ENCODE results near the gene ATXN2.
"Not testable (repeated sequence)": the region's sequence is repeated elsewhere in the genome, so short reads cannot be mapped to it uniquely, and the experiment has no call there.

Gene ATXN2

GRCh38 chr12:111556676-111557075 lies 42.4 kb downstream of the ATXN2 start:
- Histone ChIP-seq H3K4me2 (ENCODE audit: low read length) (no peak overlapping the region), H3K9ac (no peak overlapping the region), H3K27me3 (ENCODE audit: control insufficient read depth, insufficient read depth, low read length) (no peaks in the 10 kb centered on the region), H3K36me3 (ENCODE audit: control insufficient read depth, insufficient read depth, low read length) (no peaks in the 10 kb centered on the region), H3K4me1 (peaks cover 7% of the 10 kb centered on the region), H3K9me3 (ENCODE audit: control insufficient read depth, low read length) (no peaks in the 10 kb centered on the region), H3K4me3 (ENCODE audit: low read depth, low read length) (no peak overlapping the region), H3K27ac (no peak overlapping the region), H3K79me2 (peaks cover 22% of the 10 kb centered on the region), H2AFZ (no peak overlapping the region)
- TF ChIP-seq CTCF (IDR thresholded peaks at IDR 0.05), result no peak

GRCh38 chr12:111555313-111555712 lies 43.8 kb downstream of the ATXN2 start:
- not testable (repeated sequence) for H3K4me2 ChIP-seq (ENCODE audit: low read length); H3K27ac ChIP-seq; H3K27me3 ChIP-seq (ENCODE audit: control insufficient read depth, insufficient read depth, low read length); H3K4me3 ChIP-seq (ENCODE audit: low read depth, low read length); H3K36me3 ChIP-seq (ENCODE audit: control insufficient read depth, insufficient read depth, low read length); H3K9me3 ChIP-seq (ENCODE audit: control insufficient read depth, low read length); H2AFZ ChIP-seq; H3K9ac ChIP-seq; H3K4me1 ChIP-seq
- peaks cover 12% of the 10 kb centered on the region for H3K79me2 ChIP-seq

GRCh38 chr12:111546758-111547383 lies 52.2 kb downstream of the ATXN2 start:
- no peak overlapping the region for H3K9ac ChIP-seq
- H2AFZ ChIP-seq, result no peak overlapping the region
- no peak overlapping the region for H3K4me2 ChIP-seq (ENCODE audit: low read length)
- no peak overlapping the region for H3K27ac ChIP-seq
- no peak overlapping the region for H3K4me3 ChIP-seq (ENCODE audit: low read depth, low read length)
- no peaks in the 10 kb centered on the region for H3K36me3 ChIP-seq (ENCODE audit: control insufficient read depth, insufficient read depth, low read length)
- no peak for TF ChIP-seq CTCF (IDR thresholded peaks at IDR 0.05)
- H3K79me2 ChIP-seq, result peaks cover 6% of the 10 kb centered on the region
- H3K27me3 ChIP-seq (ENCODE audit: control insufficient read depth, insufficient read depth, low read length), result no peaks in the 10 kb centered on the region
- H3K9me3 ChIP-seq (ENCODE audit: control insufficient read depth, low read length), result no peaks in the 10 kb centered on the region
- H3K4me1 ChIP-seq, result no peaks in the 10 kb centered on the region

GRCh38 chr12:111546171-111546570 lies 52.9 kb downstream of the ATXN2 start:
- no peaks in the 10 kb centered on the region for H3K9me3 ChIP-seq (ENCODE audit: control insufficient read depth, low read length)
- H3K4me2 ChIP-seq (ENCODE audit: low read length), result no peak overlapping the region
- no peak overlapping the region for H3K27ac ChIP-seq
- peaks cover 6% of the 10 kb centered on the region for H3K79me2 ChIP-seq
- H3K4me1 ChIP-seq, result no peaks in the 10 kb centered on the region
- H3K27me3 ChIP-seq (ENCODE audit: control insufficient read depth, insufficient read depth, low read length), result no peaks in the 10 kb centered on the region
- no peaks in the 10 kb centered on the region for H3K36me3 ChIP-seq (ENCODE audit: control insufficient read depth, insufficient read depth, low read length)
- no peak overlapping the region for H3K4me3 ChIP-seq (ENCODE audit: low read depth, low read length)
- TF ChIP-seq CTCF (IDR thresholded peaks at IDR 0.05), result no peak
- H2AFZ ChIP-seq, result no peak overlapping the region
- H3K9ac ChIP-seq, result no peak overlapping the region

GRCh38 chr12:111544032-111544431 lies 55.1 kb downstream of the ATXN2 start:
- Histone ChIP-seq H3K4me2 (ENCODE audit: low read length) (no peak overlapping the region), H2AFZ (no peak overlapping the region), H3K4me3 (ENCODE audit: low read depth, low read length) (no peak overlapping the region), H3K36me3 (ENCODE audit: control insufficient read depth, insufficient read depth, low read length) (no peaks in the 10 kb centered on the region), H3K9me3 (ENCODE audit: control insufficient read depth, low read length) (no peaks in the 10 kb centered on the region), H3K27ac (no peak overlapping the region), H3K4me1 (no peaks in the 10 kb centered on the region), H3K9ac (no peak overlapping the region), H3K27me3 (ENCODE audit: control insufficient read depth, insufficient read depth, low read length) (no peaks in the 10 kb centered on the region), H3K79me2 (peaks cover 6% of the 10 kb centered on the region)
- no peak for TF ChIP-seq CTCF (IDR thresholded peaks at IDR 0.05)
